ENCODE results near the gene GP9. TPM values are rescaled to one million over a fixed set of nuclear protein-coding genes. Genes with fewer than 3 reads are reported as not detected.
A peak's percentile ranks its signal among the peaks of the same experiment; 100 is the strongest.
"Not testable (repeated sequence)": the region's sequence is repeated elsewhere in the genome, so short reads cannot be mapped to it uniquely, and the experiment has no call there.

The GP9 gene
- total RNA-seq, 3 donors from 2014 or later (not counting 1 experiment from before 2014, with no cell fraction given) = 0.86 to 8.6 (median 3.8) TPM

GRCh38 chr3:129085165-129085715 is 24.7 kb downstream of the GP9 start:
- Histone ChIP-seq H3K27ac (ENCODE audit: low read length) (no peak overlapping the region), H3K4me3 (ENCODE audit: low read length) (no peak overlapping the region), H3K27me3 (ENCODE audit: control insufficient read depth, insufficient read depth, low read length) (no peaks in the 10 kb centered on the region), H3K9me3 (ENCODE audit: control insufficient read depth, insufficient read depth, low read length) (no peaks in the 10 kb centered on the region), H3K36me3 (ENCODE audit: control insufficient read depth, insufficient read depth, low read length) (no peaks in the 10 kb centered on the region), H3K4me1 (ENCODE audit: control insufficient read depth, insufficient read depth, low read length) (no peaks in the 10 kb centered on the region)
- H3K4me1 Mint-ChIP-seq = peaks cover 6 to 11% of the 10 kb centered on the region in 2 donors
- intact Hi-C loops (cut with micrococcal nuclease) = no loop called here
- H3K9me3 Mint-ChIP-seq = no peaks in the 10 kb centered on the region
- peak overlapping the region; percentile 59 to 78 for H3K27ac Mint-ChIP-seq
- H3K4me3 Mint-ChIP-seq = no peak overlapping the region
- no peaks in the 10 kb centered on the region for H3K36me3 Mint-ChIP-seq
- no peaks in the 10 kb centered on the region for H3K27me3 Mint-ChIP-seq (ENCODE audit: low read depth in 2 of 2)
- no peak for TF ChIP-seq CTCF (IDR thresholded peaks at IDR 0.05)
- DNase-seq = no peak
- ATAC-seq = no peak
- 96% methylated on average over 12 of the region's 12 CpGs for WGBS (ENCODE audit: insufficient coverage)

- no peak overlapping the region for H3K4me3 Mint-ChIP-seq
- 97% methylated on average over 4 of the region's 4 CpGs for WGBS (ENCODE audit: insufficient coverage)
- H3K27me3 ChIP-seq (ENCODE audit: control insufficient read depth, insufficient read depth, low read length) = no peaks in the 10 kb centered on the region
- DNase-seq (no peak), ATAC-seq (no peak)
- no peak overlapping the region for H3K27ac ChIP-seq (ENCODE audit: low read length)
- peaks cover 6 to 11% of the 10 kb centered on the region in 2 donors for H3K4me1 Mint-ChIP-seq
- no peaks in the 10 kb centered on the region for H3K36me3 ChIP-seq (ENCODE audit: control insufficient read depth, insufficient read depth, low read length)
- no peaks in the 10 kb centered on the region for H3K9me3 Mint-ChIP-seq
- intact Hi-C loops (cut with micrococcal nuclease) = no loop called here
- H3K27me3 Mint-ChIP-seq (ENCODE audit: low read depth in 2 of 2) = no peaks in the 10 kb centered on the region
- no peaks in the 10 kb centered on the region for H3K9me3 ChIP-seq (ENCODE audit: control insufficient read depth, insufficient read depth, low read length)
- no peaks in the 10 kb centered on the region for H3K4me1 ChIP-seq (ENCODE audit: control insufficient read depth, insufficient read depth, low read length)
- H3K36me3 Mint-ChIP-seq = no peaks in the 10 kb centered on the region
- no peak overlapping the region for H3K4me3 ChIP-seq (ENCODE audit: low read length)
- peak overlapping the region; percentile 59 to 78 for H3K27ac Mint-ChIP-seq
- no peak for TF ChIP-seq CTCF (IDR thresholded peaks at IDR 0.05)
Observed at GRCh38 chr3:129085818-129086217, 25.2 kb downstream of the GP9 start.

- Mint-ChIP-seq H3K27ac (no peak overlapping the region), H3K4me1 (no peaks in the 10 kb centered on the region), H3K4me3 (no peak overlapping the region), H3K9me3 (no peaks in the 10 kb centered on the region), H3K36me3 (no peaks in the 10 kb centered on the region), H3K27me3 (ENCODE audit: low read depth in 2 of 2) (no peaks in the 10 kb centered on the region)
- H3K27me3 ChIP-seq (ENCODE audit: control insufficient read depth, insufficient read depth, low read length) = no peaks in the 10 kb centered on the region
- intact Hi-C loops (cut with micrococcal nuclease) = no loop called here
- DNase-seq = no peak
- TF ChIP-seq CTCF (IDR thresholded peaks at IDR 0.05) = no peak
- WGBS (ENCODE audit: insufficient coverage) = 86% methylated on average over 7 of the region's 8 CpGs
- H3K36me3 ChIP-seq (ENCODE audit: control insufficient read depth, insufficient read depth, low read length) = peaks cover 8% of the 10 kb centered on the region
- no peaks in the 10 kb centered on the region for H3K9me3 ChIP-seq (ENCODE audit: control insufficient read depth, insufficient read depth, low read length)
- no peaks in the 10 kb centered on the region for H3K4me1 ChIP-seq (ENCODE audit: control insufficient read depth, insufficient read depth, low read length)
- no peak for ATAC-seq
- no peak overlapping the region for H3K4me3 ChIP-seq (ENCODE audit: low read length)
- H3K27ac ChIP-seq (ENCODE audit: low read length) = no peak overlapping the region
Observed at GRCh38 chr3:129087138-129087702, 26.6 kb downstream of the GP9 start.

GRCh38 chr3:129087904-129088303 is 27.3 kb downstream of the GP9 start:
- H3K9me3 Mint-ChIP-seq; H3K4me1 ChIP-seq (ENCODE audit: control insufficient read depth, insufficient read depth, low read length); H3K27me3 Mint-ChIP-seq (ENCODE audit: low read depth in 2 of 2); H3K9me3 ChIP-seq (ENCODE audit: control insufficient read depth, insufficient read depth, low read length); H3K4me3 Mint-ChIP-seq; H3K4me3 ChIP-seq (ENCODE audit: low read length); intact Hi-C loops (cut with micrococcal nuclease); H3K4me1 Mint-ChIP-seq; H3K27ac Mint-ChIP-seq; H3K27me3 ChIP-seq (ENCODE audit: control insufficient read depth, insufficient read depth, low read length); H3K36me3 Mint-ChIP-seq; H3K27ac ChIP-seq (ENCODE audit: low read length); H3K36me3 ChIP-seq (ENCODE audit: control insufficient read depth, insufficient read depth, low read length): not testable (repeated sequence)
- peak in 1 of 2 donors; percentile 45 for DNase-seq
- peak; percentile 59 to 85 (median 76) for ATAC-seq
- WGBS (ENCODE audit: insufficient coverage) = no CpG with 5 or more reads among the region's 9 CpGs

GRCh38 chr3:129088312-129088711 is 27.7 kb downstream of the GP9 start:
- not testable (repeated sequence) for ATAC-seq
- WGBS (ENCODE audit: insufficient coverage) = no CpG with 5 or more reads among the region's 6 CpGs

More at GRCh38 chr3:129088312-129088711, 27.7 kb downstream of the GP9 start:
- H3K9me3 Mint-ChIP-seq; H3K27me3 Mint-ChIP-seq (ENCODE audit: low read depth in 2 of 2); H3K27ac Mint-ChIP-seq; H3K36me3 Mint-ChIP-seq; H3K9me3 ChIP-seq (ENCODE audit: control insufficient read depth, insufficient read depth, low read length); intact Hi-C loops (cut with micrococcal nuclease); H3K4me1 ChIP-seq (ENCODE audit: control insufficient read depth, insufficient read depth, low read length); DNase-seq; H3K27me3 ChIP-seq (ENCODE audit: control insufficient read depth, insufficient read depth, low read length); H3K36me3 ChIP-seq (ENCODE audit: control insufficient read depth, insufficient read depth, low read length); H3K4me3 Mint-ChIP-seq; H3K27ac ChIP-seq (ENCODE audit: low read length); H3K4me3 ChIP-seq (ENCODE audit: low read length); H3K4me1 Mint-ChIP-seq: not testable (repeated sequence)
